PC-9 (cell line): ENCODE data around the gene CLDN24. TPM values are rescaled to one million over a fixed set of nuclear protein-coding genes. Genes with fewer than 3 reads are reported as not detected.

Source experiments
- BruUV-seq: library from RNA; stranded (reverse); fragments of 400-500 nt; replicated peaks from 2 replicates; lab custom pipeline; 2021; lab: Mats Ljungman, UMichigan
- CTCF ChIA-PET: fragments of 300-600 bp; sonication (Branson Sonifier 250); formaldehyde crosslinking; loops from one replicate; lab custom pipeline; 2022; ENCODE audit warnings: antibody characterized with exemption; lab: Charles Lee
- POLR2A ChIA-PET: fragments of 300-600 bp; sonication (Branson Sonifier 250); formaldehyde crosslinking; loops from one replicate; lab custom pipeline; 2022; ENCODE audit warnings: antibody characterized with exemption; ENCODE audit not compliant: unreplicated experiment; lab: Charles Lee
- DNase-seq, 2 experiments: peaks; one replicate each; pipeline versions ENCODE4 v3.0.0 to v3.0.0-alpha.2; 2015 to 2022; ENCODE audit warnings: mixed read lengths in 1 of 2
- H2AFZ ChIP-seq: fragments of 200-600 bp; sonication (generic); 2 replicates; pipeline ENCODE4 v1.8.1; 2017; ENCODE audit warnings: antibody characterized with exemption
- H3F3A ChIP-seq: fragments of 200-600 bp; sonication (generic); 2 replicates; pipeline ENCODE4 v1.8.1; 2017; ENCODE audit warnings: antibody characterized with exemption, mild to moderate bottlenecking, low read depth; ENCODE audit not compliant: insufficient read depth
- H3K27ac ChIP-seq: fragments of 200-600 bp; sonication (generic); 2 replicates; pipeline ENCODE4 v1.6.1; 2016; ENCODE audit warnings: mixed run types
- H3K27me3 ChIP-seq: fragments of 200-600 bp; sonication (generic); 2 replicates; pipeline ENCODE4 v1.6.1; 2016; ENCODE audit warnings: low read depth, mixed run types; ENCODE audit not compliant: insufficient read depth
- H3K36me3 ChIP-seq: fragments of 200-600 bp; sonication (generic); 2 replicates; pipeline ENCODE4 v1.6.1; 2016; ENCODE audit warnings: low read depth, mixed run types
- H3K4me1 ChIP-seq: fragments of 200-600 bp; sonication (generic); replicated peaks from 2 replicates; pipeline ENCODE4 v1.6.1; 2016; ENCODE audit warnings: mixed run types; ENCODE audit not compliant: insufficient read depth
- H3K4me2 ChIP-seq: fragments of 200-600 bp; sonication (generic); 2 replicates; pipeline ENCODE4 v1.6.1; 2017; ENCODE audit warnings: mixed run types
- H3K4me3 ChIP-seq: fragments of 200-600 bp; sonication (generic); 2 replicates; pipeline ENCODE4 v1.6.1; 2016; ENCODE audit warnings: mixed run types
- H3K79me2 ChIP-seq: fragments of 200-600 bp; sonication (generic); 2 replicates; pipeline ENCODE4 v1.6.1; 2017; ENCODE audit warnings: low read depth, mixed run types
- H3K9me2 ChIP-seq: fragments of 200-600 bp; sonication (generic); 2 replicates; pipeline ENCODE4 v1.8.1; 2017; ENCODE audit warnings: mild to moderate bottlenecking; ENCODE audit not compliant: insufficient read depth
- H3K9me3 ChIP-seq: fragments of 200-600 bp; sonication (generic); 2 replicates; pipeline ENCODE4 v1.8.1; 2016; ENCODE audit warnings: low read depth; ENCODE audit not compliant: insufficient read depth
- H4K20me1 ChIP-seq: fragments of 200-600 bp; sonication (generic); 2 replicates; pipeline ENCODE4 v1.8.1; 2017; ENCODE audit not compliant: insufficient read depth
- EZH2 ChIP-seq: fragments of 200-600 bp; sonication (generic); IDR thresholded peaks from 2 replicates; pipeline ENCODE4 v1.8.0; 2017; ENCODE audit warnings: antibody characterized with exemption, low read depth
- intact Hi-C: fragments of 100-400 bp; cut with micrococcal nuclease; formaldehyde crosslinking; loops from one replicate; pipeline ENCODE4 v1.10.0; 2022; ENCODE audit not compliant: unreplicated experiment
- total RNA-seq: library from RNA; stranded (reverse); gene quantifications from 2 replicates; pipeline ENCODE4 v1.2.3, GENCODE V29; 2021
- TF ChIP-seq, protein P1 (sequence below): fragments of 200-600 bp; sonication (generic); conservative IDR thresholded peaks from 2 replicates; pipeline ENCODE4 v1.6.1; 2017; ENCODE audit warnings: mixed run types, antibody characterized with exemption, mild to moderate bottlenecking, moderate library complexity

CLDN24 gene
- total RNA-seq, 1 experiment from 2014 or later: not detected

- no peaks in the 10 kb centered on the region for H3K36me3 ChIP-seq
- H3K27ac ChIP-seq: no peak overlapping the region
- H4K20me1 ChIP-seq: no peaks in the 10 kb centered on the region
- no peak overlapping the region for H3K4me3 ChIP-seq
- BruUV-seq: no TSS peak
- ChIA-PET CTCF (no interaction called here), POLR2A (no interaction called here)
- H3F3A ChIP-seq: 0 out of 2 replicates have a peak, but pooled peaks cover 3% of the 10 kb centered on the region
- no peaks in the 10 kb centered on the region for H3K9me3 ChIP-seq
- TF ChIP-seq EZH2: no peak
- TF ChIP-seq, protein P1, sequence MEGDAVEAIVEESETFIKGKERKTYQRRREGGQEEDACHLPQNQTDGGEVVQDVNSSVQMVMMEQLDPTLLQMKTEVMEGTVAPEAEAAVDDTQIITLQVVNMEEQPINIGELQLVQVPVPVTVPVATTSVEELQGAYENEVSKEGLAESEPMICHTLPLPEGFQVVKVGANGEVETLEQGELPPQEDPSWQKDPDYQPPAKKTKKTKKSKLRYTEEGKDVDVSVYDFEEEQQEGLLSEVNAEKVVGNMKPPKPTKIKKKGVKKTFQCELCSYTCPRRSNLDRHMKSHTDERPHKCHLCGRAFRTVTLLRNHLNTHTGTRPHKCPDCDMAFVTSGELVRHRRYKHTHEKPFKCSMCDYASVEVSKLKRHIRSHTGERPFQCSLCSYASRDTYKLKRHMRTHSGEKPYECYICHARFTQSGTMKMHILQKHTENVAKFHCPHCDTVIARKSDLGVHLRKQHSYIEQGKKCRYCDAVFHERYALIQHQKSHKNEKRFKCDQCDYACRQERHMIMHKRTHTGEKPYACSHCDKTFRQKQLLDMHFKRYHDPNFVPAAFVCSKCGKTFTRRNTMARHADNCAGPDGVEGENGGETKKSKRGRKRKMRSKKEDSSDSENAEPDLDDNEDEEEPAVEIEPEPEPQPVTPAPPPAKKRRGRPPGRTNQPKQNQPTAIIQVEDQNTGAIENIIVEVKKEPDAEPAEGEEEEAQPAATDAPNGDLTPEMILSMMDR: no peak
- H3K79me2 ChIP-seq: no peaks in the 10 kb centered on the region
- no peak overlapping the region for H3K4me2 ChIP-seq
- no peaks in the 10 kb centered on the region for H3K27me3 ChIP-seq
- no peak overlapping the region for H2AFZ ChIP-seq
- no peak for DNase-seq
- intact Hi-C loops: no loop called here
- no peaks in the 10 kb centered on the region for H3K4me1 ChIP-seq
- H3K9me2 ChIP-seq: no peaks in the 10 kb centered on the region
Observed at GRCh38 chr4:183332447-183332846, 10.2 kb upstream of the CLDN24 start.

DNA sequence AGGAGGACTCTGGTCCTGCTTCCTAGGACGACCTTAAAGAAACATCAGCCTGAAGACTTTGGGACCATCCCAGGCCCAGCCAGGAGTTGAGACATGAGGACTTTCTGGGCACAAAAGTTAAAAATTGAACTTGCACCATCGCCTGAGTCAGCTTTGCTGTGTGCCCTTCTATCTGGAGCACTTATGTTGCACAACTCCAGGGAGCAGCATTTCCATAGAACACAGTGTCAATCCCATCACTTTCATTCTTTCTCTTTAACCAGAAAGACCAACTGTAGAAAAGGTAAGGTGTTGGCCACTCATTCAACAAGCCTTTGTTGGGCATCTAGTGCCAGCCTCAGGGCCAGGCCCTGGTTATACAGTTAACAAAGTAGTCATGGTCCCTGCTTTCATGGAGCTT, 8.6 kb upstream of the CLDN24 start:
- Histone ChIP-seq H3K36me3 (no peaks in the 10 kb centered on the region), H3K4me2 (no peak overlapping the region), H3K27me3 (no peaks in the 10 kb centered on the region), H3K27ac (no peak overlapping the region), H3K4me3 (no peak overlapping the region), H3K79me2 (no peaks in the 10 kb centered on the region), H3K9me2 (no peaks in the 10 kb centered on the region), H3F3A (0 out of 2 replicates have a peak, but pooled peaks cover 3% of the 10 kb centered on the region), H4K20me1 (no peaks in the 10 kb centered on the region), H3K4me1 (no peaks in the 10 kb centered on the region), H3K9me3 (no peaks in the 10 kb centered on the region), H2AFZ (no peak overlapping the region)
- DNase-seq: no peak
- ChIA-PET CTCF (no interaction called here), POLR2A (no interaction called here)
- TF ChIP-seq EZH2: no peak
- TF ChIP-seq, protein P1: no peak
- BruUV-seq: no TSS peak
- intact Hi-C loops: no loop called here

DNA sequence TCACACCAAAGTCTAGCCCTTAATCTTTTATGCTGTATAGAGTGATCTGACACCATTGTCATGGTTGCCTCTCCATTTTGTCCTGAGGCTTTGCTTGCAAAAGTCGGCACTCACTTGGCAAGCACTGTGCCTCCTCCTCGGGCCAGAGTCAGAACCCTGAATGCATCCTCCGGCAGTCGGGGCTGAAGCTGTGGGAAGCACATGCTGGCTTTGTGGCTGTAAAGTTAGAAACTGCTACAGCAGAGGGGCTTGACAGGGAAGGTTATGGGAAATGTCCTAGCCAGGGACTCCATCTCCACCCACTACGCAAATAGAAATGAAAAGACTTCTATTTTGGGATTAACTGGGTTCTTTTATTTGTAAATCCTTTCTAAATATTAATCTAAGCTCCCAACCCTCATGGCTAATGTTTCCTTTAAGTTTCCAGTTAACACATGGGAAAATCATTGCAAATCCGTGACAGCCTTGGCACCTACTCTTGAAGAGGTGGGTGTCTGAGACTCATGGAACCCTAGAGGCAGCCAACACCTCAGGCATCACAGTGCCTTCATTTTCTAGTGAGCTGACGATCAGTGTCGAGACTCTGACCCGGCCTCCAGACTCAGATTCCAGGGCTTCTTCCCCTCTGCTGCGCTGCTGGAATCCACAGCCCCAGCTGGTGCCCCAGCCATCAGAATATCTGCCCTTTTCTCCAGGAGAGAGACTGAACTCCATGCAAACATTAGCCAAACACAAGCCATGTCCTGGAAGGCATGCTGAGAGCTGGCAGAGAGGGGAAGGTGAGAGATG, 7.9 kb upstream of the CLDN24 start:
- H3K9me3 ChIP-seq: no peaks in the 10 kb centered on the region
- no peak for DNase-seq
- no TSS peak for BruUV-seq
- no peaks in the 10 kb centered on the region for H3K4me1 ChIP-seq
- no peak overlapping the region for H3K4me3 ChIP-seq
- POLR2A ChIA-PET: no interaction called here
- CTCF ChIA-PET: interaction anchor here (0.7 kb wide), 1 partner anchor 17 kb away, joined by 4 read pairs; no protein-coding TSS in a partner anchor
- no peaks in the 10 kb centered on the region for H3K36me3 ChIP-seq
- H4K20me1 ChIP-seq: no peaks in the 10 kb centered on the region
- intact Hi-C loops: no loop called here
- no peak overlapping the region for H2AFZ ChIP-seq
- no peaks in the 10 kb centered on the region for H3K79me2 ChIP-seq
- H3K27me3 ChIP-seq: no peaks in the 10 kb centered on the region
- H3K4me2 ChIP-seq: no peak overlapping the region
- H3K9me2 ChIP-seq: no peaks in the 10 kb centered on the region
- H3F3A ChIP-seq: 0 out of 2 replicates have a peak, but pooled peaks cover 2% of the 10 kb centered on the region
- no peak overlapping the region for H3K27ac ChIP-seq
- TF ChIP-seq, protein P1: no peak
